ENCODE data around the gene MRPL40. TPM values are rescaled to one million over a fixed set of nuclear protein-coding genes. Genes with fewer than 3 reads are reported as not detected.

Gene MRPL40
- total RNA-seq (2014; rRNA removed; shearing (Covaris generic)) = 54.3 and 65.2 TPM in 2 replicates

- peak within 1 kb of the TSS; percentile 63 for H3K27ac ChIP-seq
- peaks cover 59% of the 10 kb centered on the region for H3K36me3 ChIP-seq
- peak within 1 kb of the TSS; percentile 60 for H3K4me3 ChIP-seq
- no peaks in the 10 kb centered on the region for H3K27me3 ChIP-seq (replicated peaks)
- peaks cover 24% of the 10 kb centered on the region for H3K4me1 ChIP-seq (replicated peaks)
- DNase-seq (ENCODE audit: low read depth in 1 of 2, low spot score in 2 of 2) = peak; percentile 95
- H3K9me3 ChIP-seq (replicated peaks) = 0 out of 2 replicates have a peak, but pooled peaks cover 3% of the 10 kb centered on the region
These were observed at the start of gene MRPL40 for GRCh38 chr22:19432133-19432851. TSS of gene MRPL40 (plus strand) at chr22:19432545. CDS start at chr22:19432555, 10 bp downstream.

GRCh38 chr22:19383292-19383691 lies 49.1 kb upstream of the MRPL40 start:
- no peaks in the 10 kb centered on the region for H3K27me3 ChIP-seq (replicated peaks)
- peaks cover 66% of the 10 kb centered on the region for H3K36me3 ChIP-seq
- no peak for DNase-seq (ENCODE audit: low read depth in 1 of 2, low spot score in 2 of 2)
- no peak overlapping the region for H3K27ac ChIP-seq
- no peak overlapping the region for H3K4me3 ChIP-seq
- no peaks in the 10 kb centered on the region for H3K4me1 ChIP-seq (replicated peaks)
- H3K9me3 ChIP-seq (replicated peaks) = no peaks in the 10 kb centered on the region

GRCh38 chr22:19385221-19385906 lies 47.0 kb upstream of the MRPL40 start:
- Histone ChIP-seq H3K36me3 (peaks cover 78% of the 10 kb centered on the region), H3K4me1 (replicated peaks) (no peaks in the 10 kb centered on the region)
- no peak for DNase-seq (ENCODE audit: low read depth in 1 of 2, low spot score in 2 of 2)

GRCh38 chr22:19386248-19386647 lies 46.1 kb upstream of the MRPL40 start:
- Histone ChIP-seq H3K9me3 (replicated peaks) (no peaks in the 10 kb centered on the region), H3K4me1 (replicated peaks) (no peaks in the 10 kb centered on the region), H3K27ac (no peak overlapping the region), H3K4me3 (no peak overlapping the region), H3K36me3 (peaks cover 80% of the 10 kb centered on the region), H3K27me3 (replicated peaks) (no peaks in the 10 kb centered on the region)
- no peak for DNase-seq (ENCODE audit: low read depth in 1 of 2, low spot score in 2 of 2)

More at GRCh38 chr22:19385221-19385906, 47.0 kb upstream of the MRPL40 start:
- Histone ChIP-seq H3K27me3 (replicated peaks) (no peaks in the 10 kb centered on the region), H3K27ac (no peak overlapping the region), H3K4me3 (no peak overlapping the region), H3K9me3 (replicated peaks) (no peaks in the 10 kb centered on the region)

GRCh38 chr22:19387038-19387437 lies 45.3 kb upstream of the MRPL40 start:
- no peaks in the 10 kb centered on the region for H3K4me1 ChIP-seq (replicated peaks)
- no peaks in the 10 kb centered on the region for H3K27me3 ChIP-seq (replicated peaks)
- H3K9me3 ChIP-seq (replicated peaks) = no peaks in the 10 kb centered on the region
- H3K27ac ChIP-seq = no peak overlapping the region
- no peak for DNase-seq (ENCODE audit: low read depth in 1 of 2, low spot score in 2 of 2)
- peaks cover 77% of the 10 kb centered on the region for H3K36me3 ChIP-seq
- H3K4me3 ChIP-seq = no peak overlapping the region

GRCh38 chr22:19387575-19387974 lies 44.8 kb upstream of the MRPL40 start:
- Histone ChIP-seq H3K36me3 (peaks cover 77% of the 10 kb centered on the region), H3K9me3 (replicated peaks) (no peaks in the 10 kb centered on the region), H3K27me3 (replicated peaks) (no peaks in the 10 kb centered on the region), H3K4me3 (no peak overlapping the region), H3K4me1 (replicated peaks) (no peaks in the 10 kb centered on the region), H3K27ac (no peak overlapping the region)
- DNase-seq (ENCODE audit: low read depth in 1 of 2, low spot score in 2 of 2) = no peak

GRCh38 chr22:19393704-19394103 lies 38.6 kb upstream of the MRPL40 start:
- no peaks in the 10 kb centered on the region for H3K9me3 ChIP-seq (replicated peaks)
- H3K4me1 ChIP-seq (replicated peaks) = no peaks in the 10 kb centered on the region
- H3K36me3 ChIP-seq = peaks cover 76% of the 10 kb centered on the region
- no peak overlapping the region for H3K4me3 ChIP-seq
- no peak for DNase-seq (ENCODE audit: low read depth in 1 of 2, low spot score in 2 of 2)
- H3K27ac ChIP-seq = no peak overlapping the region
- no peaks in the 10 kb centered on the region for H3K27me3 ChIP-seq (replicated peaks)

- no peak overlapping the region for H3K4me3 ChIP-seq
- no peak overlapping the region for H3K27ac ChIP-seq
- H3K27me3 ChIP-seq (replicated peaks) = no peaks in the 10 kb centered on the region
- no peaks in the 10 kb centered on the region for H3K4me1 ChIP-seq (replicated peaks)
- H3K9me3 ChIP-seq (replicated peaks) = no peaks in the 10 kb centered on the region
- H3K36me3 ChIP-seq = peaks cover 71% of the 10 kb centered on the region
- DNase-seq (ENCODE audit: low read depth in 1 of 2, low spot score in 2 of 2) = no peak
These were observed 37.9 kb upstream of the MRPL40 start for GRCh38 chr22:19394274-19395050.

GRCh38 chr22:19395276-19395675 lies 37.1 kb upstream of the MRPL40 start:
- Histone ChIP-seq H3K9me3 (replicated peaks) (no peaks in the 10 kb centered on the region), H3K36me3 (peaks cover 68% of the 10 kb centered on the region), H3K27me3 (replicated peaks) (no peaks in the 10 kb centered on the region), H3K4me1 (replicated peaks) (no peaks in the 10 kb centered on the region), H3K27ac (no peak overlapping the region), H3K4me3 (no peak overlapping the region)
- DNase-seq (ENCODE audit: low read depth in 1 of 2, low spot score in 2 of 2) = no peak

- H3K36me3 ChIP-seq = peaks cover 68% of the 10 kb centered on the region
- H3K27ac ChIP-seq = no peak overlapping the region
- H3K4me1 ChIP-seq (replicated peaks) = no peaks in the 10 kb centered on the region
- H3K4me3 ChIP-seq = no peak overlapping the region
- no peaks in the 10 kb centered on the region for H3K9me3 ChIP-seq (replicated peaks)
- no peak for DNase-seq (ENCODE audit: low read depth in 1 of 2, low spot score in 2 of 2)
- no peaks in the 10 kb centered on the region for H3K27me3 ChIP-seq (replicated peaks)
These were observed 35.8 kb upstream of the MRPL40 start for GRCh38 chr22:19396561-19396933.

GRCh38 chr22:19396934-19397733 lies 35.2 kb upstream of the MRPL40 start:
- H3K9me3 ChIP-seq (replicated peaks) = no peaks in the 10 kb centered on the region
- H3K36me3 ChIP-seq = peaks cover 66% of the 10 kb centered on the region
- no peaks in the 10 kb centered on the region for H3K4me1 ChIP-seq (replicated peaks)
- no peak overlapping the region for H3K4me3 ChIP-seq
- no peak overlapping the region for H3K27ac ChIP-seq
- H3K27me3 ChIP-seq (replicated peaks) = no peaks in the 10 kb centered on the region
- DNase-seq (ENCODE audit: low read depth in 1 of 2, low spot score in 2 of 2) = no peak

GRCh38 chr22:19397734-19398104 lies 34.6 kb upstream of the MRPL40 start:
- Histone ChIP-seq H3K4me3 (no peak overlapping the region), H3K27ac (no peak overlapping the region), H3K36me3 (peaks cover 62% of the 10 kb centered on the region), H3K9me3 (replicated peaks) (no peaks in the 10 kb centered on the region), H3K27me3 (replicated peaks) (no peaks in the 10 kb centered on the region), H3K4me1 (replicated peaks) (no peaks in the 10 kb centered on the region)
- no peak for DNase-seq (ENCODE audit: low read depth in 1 of 2, low spot score in 2 of 2)

GRCh38 chr22:19398206-19398605 lies 34.1 kb upstream of the MRPL40 start:
- DNase-seq (ENCODE audit: low read depth in 1 of 2, low spot score in 2 of 2) = no peak
- Histone ChIP-seq H3K4me3 (no peak overlapping the region), H3K9me3 (replicated peaks) (no peaks in the 10 kb centered on the region), H3K36me3 (peaks cover 59% of the 10 kb centered on the region), H3K27me3 (replicated peaks) (no peaks in the 10 kb centered on the region), H3K27ac (no peak overlapping the region), H3K4me1 (replicated peaks) (peaks cover under 1% of the 10 kb centered on the region; the same call in 1 of the 2 replicates)
